PFSK-1 (cell line): ENCODE results near the gene CCNL2.

Source experiments
- FOXP2 ChIP-seq: optimal IDR thresholded peaks from 2 replicates; pipeline ENCODE3; 2011; ENCODE audit warnings: borderline replicate concordance, control low read depth, inconsistent platforms; ENCODE audit not compliant: insufficient read depth; ENCODE audit errors: extremely low read length, extremely low read depth
- POLR2AphosphoS5 ChIP-seq: IDR thresholded peaks from 2 replicates; pipeline ENCODE4 v1.6.1; 2012; ENCODE audit warnings: low read depth, mild to moderate bottlenecking, control low read depth, low read length, moderate library complexity
- REST ChIP-seq, 2 experiments: IDR thresholded peaks; 2 replicates each; pipeline versions ENCODE4 v1.6.1 to v1.8.0; 2011 to 2012; ENCODE audit warnings: low read depth in 2 of 2, low read length in 2 of 2, control low read depth in 1 of 2, inconsistent platforms in 1 of 2, mild to moderate bottlenecking in 1 of 2, moderate library complexity in 1 of 2; ENCODE audit not compliant: insufficient read depth in 1 of 2
- SIN3A ChIP-seq: IDR thresholded peaks from 2 replicates; pipeline ENCODE4 v1.6.1; 2012; ENCODE audit warnings: mild to moderate bottlenecking, low read length, moderate library complexity, borderline replicate concordance; ENCODE audit not compliant: insufficient read depth
- TAF1 ChIP-seq: IDR thresholded peaks from 2 replicates; pipeline ENCODE4 v1.6.1; 2012; ENCODE audit warnings: low read length, control low read depth, borderline replicate concordance; ENCODE audit not compliant: insufficient read depth

DNA sequence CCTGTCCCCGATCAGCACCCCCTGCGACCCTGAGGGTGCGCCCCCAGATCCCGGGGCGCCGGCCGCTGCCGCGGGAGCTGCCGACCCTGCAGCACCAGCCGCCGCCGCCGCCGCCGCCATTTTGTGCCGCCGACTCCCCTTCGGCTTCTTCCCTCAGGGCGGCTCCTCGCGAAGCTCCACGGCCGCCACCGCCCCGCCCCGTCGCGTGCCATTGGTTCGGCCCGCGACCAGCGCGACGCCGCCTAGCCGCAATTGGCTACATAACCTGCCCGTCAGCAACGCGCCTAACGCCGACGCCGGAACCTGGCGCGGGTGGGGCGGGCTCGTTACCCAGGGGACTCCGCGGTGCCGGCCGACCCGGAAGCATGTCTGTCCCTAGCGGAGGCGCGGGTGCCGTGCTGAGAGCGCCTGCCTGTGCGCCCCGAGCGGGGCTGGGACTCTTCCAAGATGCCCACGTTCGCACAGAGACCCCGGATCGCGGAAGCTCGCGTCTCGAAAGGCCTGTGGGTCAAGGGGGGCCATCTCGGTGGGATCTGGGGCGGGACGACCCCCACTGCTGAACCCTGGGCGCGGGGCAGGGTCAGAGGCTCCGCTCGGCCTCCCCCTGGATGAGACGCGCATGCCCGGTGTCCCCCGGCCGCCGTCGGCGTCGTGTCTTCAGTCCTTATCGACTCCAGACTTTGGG lies at the start of gene CCNL2:
- TF ChIP-seq POLR2AphosphoS5: peak; percentile 89
- TF ChIP-seq TAF1: peak; percentile 84
- TF ChIP-seq REST (IDR thresholded peaks at IDR 0.05; ENCODE audit: insufficient read depth in 1 of 2, low read depth in 2 of 2, low read length in 2 of 2): no peak
- no peak for TF ChIP-seq FOXP2
- TF ChIP-seq SIN3A: peak; percentile 70; the same call in 1 of the 2 replicates
